A549 (cell line): Measurements from ENCODE around the gene TEC. TPM values are rescaled to one million over a fixed set of nuclear protein-coding genes. Genes with fewer than 3 reads are reported as not detected.

Experiments
- ATAC-seq, 2 experiments: fragments of 200-7000 bp in 1 of 2; fragments of >200 bp in 1 of 2; cut with Nextera tagmentation in 1 of 2; cut with Tn5 transposase in 1 of 2; 3 replicates each; pipeline versions ENCODE4 v1.8.0 to v1.9.1; 2018 to 2020; ENCODE audit warnings: mild to moderate bottlenecking in 1 of 2, moderate library complexity in 1 of 2
- CTCF ChIA-PET: fragments of 300-600 bp; sonication (Branson Sonifier 250); formaldehyde crosslinking; extraction: SDS; loops from one replicate; lab custom pipeline; 2021; ENCODE audit warnings: antibody characterized with exemption, inconsistent platforms; lab: Yijun Ruan, JAX
- POLR2A ChIA-PET: fragments of 350-600 bp; formaldehyde crosslinking; extraction: SDS; loops from one replicate; lab custom pipeline; 2021; ENCODE audit warnings: antibody characterized with exemption, inconsistent platforms; lab: Yijun Ruan, JAX
- DNase-seq, 2 experiments: peaks; one replicate each; pipeline versions ENCODE4 v3.0.0 to v3.0.0-alpha.2; 2011 to 2016; ENCODE audit warnings: low read depth in 1 of 2, low spot score in 1 of 2
- FAIRE-seq: peaks from 2 replicates; lab custom pipeline; 2011; peaks lifted over from hg19 to GRCh38; lab: Jason Lieb, UNC
- H3K27ac ChIP-seq, 2 experiments: fragments of >200 bp; sonication (Bioruptor Twin); formaldehyde crosslinking; 3 replicates each; pipeline ENCODE4 v1.5.1; 2016 to 2017
- H3K4me1 ChIP-seq: fragments of >200 bp; sonication (Bioruptor Twin); formaldehyde crosslinking; 3 replicates; pipeline ENCODE4 v1.6.1; 2016
- H3K4me2 ChIP-seq: fragments of >200 bp; sonication (Bioruptor Twin); formaldehyde crosslinking; 3 replicates; pipeline ENCODE4 v1.6.1; 2016
- H3K4me3 ChIP-seq: fragments of >200 bp; sonication (Bioruptor Twin); formaldehyde crosslinking; 3 replicates; pipeline ENCODE4 v1.5.1; 2016
- H3K9me3 ChIP-seq: fragments of >200 bp; sonication (Bioruptor Twin); formaldehyde crosslinking; 3 replicates; pipeline ENCODE4 v1.6.1; 2016
- BHLHE40 ChIP-seq: IDR thresholded peaks from 2 replicates; pipeline ENCODE4 v1.6.1; 2012; ENCODE audit warnings: low read depth, low read length, inconsistent platforms
- CHD4 ChIP-seq: fragments of 200-600 bp; sonication (generic); IDR thresholded peaks from 2 replicates; pipeline ENCODE4 v1.6.1; 2016; ENCODE audit warnings: antibody characterized with exemption, mild to moderate bottlenecking, borderline replicate concordance
- EHF ChIP-seq: fragments of 250-450 bp; sonication (Bioruptor Pico); IDR thresholded peaks from 2 replicates; pipeline ENCODE4 v1.5.0; 2020; ENCODE audit warnings: mild to moderate bottlenecking
- EHMT2 ChIP-seq: fragments of 200-600 bp; sonication (generic); IDR thresholded peaks from 2 replicates; pipeline ENCODE4 v1.6.1; 2016; ENCODE audit warnings: antibody characterized with exemption, low read depth, mild to moderate bottlenecking, moderate library complexity
- FOSL2 ChIP-seq, 2 experiments: fragments of 450-650 bp in 1 of 2; fragments of >200 bp in 1 of 2; sonication (Bioruptor Twin) in 1 of 2; formaldehyde crosslinking; IDR thresholded peaks; 2 replicates each; pipeline versions ENCODE4 v1.5.0 to v1.6.1; 2016 to 2020; ENCODE audit warnings: mild to moderate bottlenecking in 1 of 2, moderate library complexity in 1 of 2
- GATA3 ChIP-seq: IDR thresholded peaks from 2 replicates; pipeline ENCODE4 v1.6.1; 2012; ENCODE audit warnings: borderline replicate concordance
- HOXA7 ChIP-seq: fragments of 250-450 bp; sonication (Bioruptor Pico); IDR thresholded peaks from 2 replicates; pipeline ENCODE4 v1.5.0; 2020; ENCODE audit warnings: mild to moderate bottlenecking, moderate library complexity
- HOXB5 ChIP-seq: fragments of 250-450 bp; sonication (Bioruptor Pico); IDR thresholded peaks from 2 replicates; pipeline ENCODE4 v1.5.0; 2020; ENCODE audit warnings: mild to moderate bottlenecking, moderate library complexity
- JUNB ChIP-seq: fragments of >200 bp; sonication (Bioruptor Twin); formaldehyde crosslinking; IDR thresholded peaks from 2 replicates; pipeline ENCODE4 v1.6.1; 2016
- NPAS2 ChIP-seq: fragments of 250-450 bp; sonication (Bioruptor Pico); IDR thresholded peaks from 2 replicates; pipeline ENCODE4 v1.8.0; 2022; ENCODE audit warnings: mild to moderate bottlenecking, moderate library complexity, borderline replicate concordance
- RCOR1 ChIP-seq: fragments of 150-350 bp; IDR thresholded peaks from 2 replicates; pipeline ENCODE4 v1.6.1; 2014; ENCODE audit warnings: antibody characterized with exemption, low read length, low read depth
- TFCP2L1 ChIP-seq: fragments of 250-450 bp; sonication (Bioruptor Pico); IDR thresholded peaks from 2 replicates; pipeline ENCODE4 v1.5.0; 2021; ENCODE audit warnings: mild to moderate bottlenecking
- TP53 ChIP-seq: fragments of 250-450 bp; sonication (Bioruptor Pico); IDR thresholded peaks from 2 replicates; pipeline ENCODE4 v1.5.0; 2021; ENCODE audit warnings: mild to moderate bottlenecking, moderate library complexity
- ZFP36 ChIP-seq: fragments of 450-650 bp; IDR thresholded peaks from 2 replicates; pipeline ENCODE4 v1.6.1; 2014; ENCODE audit warnings: borderline replicate concordance; ENCODE audit not compliant: partially characterized antibody
- ZSCAN20 ChIP-seq: fragments of 250-450 bp; sonication (Bioruptor Pico); IDR thresholded peaks from 2 replicates; pipeline ENCODE4 v1.8.0; 2022; ENCODE audit warnings: mild to moderate bottlenecking, moderate library complexity
- WGBS: methylation state at CpG from one replicate; pipeline ENCODE4 v1.1.6; 2017; ENCODE audit errors: missing lambda C conversion rate; 5-methylcytosine and 5-hydroxymethylcytosine counted together
- polyA plus RNA-seq, 4 experiments: library from polyadenylated mRNA; depleted of rRNA in 3 of 4; stranded (reverse); fragments of >200 nt; fragmentation: RNase III in 1 of 4; extraction: RNeasy Plus Mini Kit Qiagen cat#74134 plus additional on column Dnase treatment in 1 of 4; gene quantifications; 2 replicates in 3 of 4; 3 replicates in 1 of 4; pipeline ENCODE4 v1.2.3, GENCODE V29; 2011 to 2017
- TF ChIP-seq, protein P1 (sequence below): IDR thresholded peaks from 2 replicates; pipeline ENCODE4 v1.6.1; 2012; ENCODE audit warnings: low read depth, borderline replicate concordance
- TF ChIP-seq, protein P2 (sequence below): fragments of 450-650 bp; IDR thresholded peaks from 2 replicates; pipeline ENCODE4 v1.6.1; 2014; ENCODE audit warnings: antibody characterized with exemption
- TF ChIP-seq, protein P3 (sequence below): IDR thresholded peaks from 2 replicates; pipeline ENCODE4 v1.6.1; 2012
- TF ChIP-seq, protein P4 (sequence below): IDR thresholded peaks from 2 replicates; pipeline ENCODE4 v1.6.1; 2012
- TF ChIP-seq, protein P5 (sequence below): fragments of 150-350 bp; IDR thresholded peaks from 2 replicates; pipeline ENCODE4 v1.6.1; 2014; ENCODE audit warnings: low read depth, mild to moderate bottlenecking, low read length
- TF ChIP-seq, protein P6 (sequence below): fragments of 200-600 bp; sonication (generic); IDR thresholded peaks from 2 replicates; pipeline ENCODE4 v1.6.1; 2016; ENCODE audit warnings: antibody characterized with exemption, mild to moderate bottlenecking, moderate library complexity
- TF ChIP-seq, protein P7 (sequence below): fragments of 250-450 bp; sonication (Bioruptor Pico); IDR thresholded peaks from 2 replicates; pipeline ENCODE4 v1.5.0; 2020; ENCODE audit warnings: low read depth, mild to moderate bottlenecking, moderate library complexity

The TEC gene
- polyA plus RNA-seq, 2 of the 4 experiments (the other 2 are of a cell fraction) = 1.2 to 1.6 TPM

DNA sequence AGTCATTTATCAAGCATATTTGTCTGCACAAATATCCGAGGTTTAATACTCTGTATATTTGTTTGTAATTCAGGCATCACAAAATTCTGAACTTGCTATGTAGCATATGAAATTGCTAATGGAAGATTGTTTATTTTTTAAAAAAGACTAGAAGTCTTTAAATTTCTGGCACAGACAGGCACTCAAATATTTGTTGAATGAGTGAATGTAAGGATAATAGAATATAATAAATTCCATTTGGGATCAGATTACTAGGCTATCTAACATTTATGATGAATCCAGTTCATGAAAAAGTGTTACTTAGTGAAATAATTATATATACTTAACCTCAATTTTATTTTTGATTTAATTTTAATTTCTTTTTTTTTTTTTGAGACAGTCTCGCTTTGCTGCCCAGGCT, 30.4 kb upstream of the TEC start:
- WGBS = 43% methylated on average over 2 of the region's 2 CpGs
- H3K27ac ChIP-seq = no peak overlapping the region

DNA sequence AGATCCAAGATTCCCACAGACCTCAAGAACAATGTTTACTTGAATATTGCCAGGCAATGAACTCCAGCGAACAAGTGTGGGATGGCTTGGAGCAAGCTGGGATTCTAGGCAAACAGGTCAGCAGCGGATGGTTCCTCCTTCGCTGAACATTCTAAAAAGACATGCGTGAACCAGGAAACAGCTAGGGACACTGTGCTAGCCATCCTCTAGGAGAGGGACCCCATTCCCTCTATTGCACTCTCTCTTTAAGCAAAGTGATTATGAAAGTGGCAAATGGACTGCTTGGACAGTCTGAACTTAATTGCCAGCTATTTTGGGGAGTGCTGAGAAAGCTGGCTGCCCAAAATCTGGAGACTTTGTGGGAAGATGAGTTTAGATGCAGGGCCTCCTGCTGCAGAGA, 29.9 kb upstream of the TEC start:
- ChIA-PET POLR2A (no interaction called here), CTCF (interaction anchor here (1.0 to 1.3 kb wide), 2 partner anchors 18 to 24 kb away, joined by 3 to 4 read pairs; no protein-coding TSS in a partner anchor)
- TF ChIP-seq, protein P1, sequence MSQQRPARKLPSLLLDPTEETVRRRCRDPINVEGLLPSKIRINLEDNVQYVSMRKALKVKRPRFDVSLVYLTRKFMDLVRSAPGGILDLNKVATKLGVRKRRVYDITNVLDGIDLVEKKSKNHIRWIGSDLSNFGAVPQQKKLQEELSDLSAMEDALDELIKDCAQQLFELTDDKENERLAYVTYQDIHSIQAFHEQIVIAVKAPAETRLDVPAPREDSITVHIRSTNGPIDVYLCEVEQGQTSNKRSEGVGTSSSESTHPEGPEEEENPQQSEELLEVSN = no peak
- TF ChIP-seq, protein P2, sequence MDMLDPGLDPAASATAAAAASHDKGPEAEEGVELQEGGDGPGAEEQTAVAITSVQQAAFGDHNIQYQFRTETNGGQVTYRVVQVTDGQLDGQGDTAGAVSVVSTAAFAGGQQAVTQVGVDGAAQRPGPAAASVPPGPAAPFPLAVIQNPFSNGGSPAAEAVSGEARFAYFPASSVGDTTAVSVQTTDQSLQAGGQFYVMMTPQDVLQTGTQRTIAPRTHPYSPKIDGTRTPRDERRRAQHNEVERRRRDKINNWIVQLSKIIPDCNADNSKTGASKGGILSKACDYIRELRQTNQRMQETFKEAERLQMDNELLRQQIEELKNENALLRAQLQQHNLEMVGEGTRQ = no peak
- no peak for TF ChIP-seq BHLHE40
- no peak for TF ChIP-seq FOSL2 (IDR thresholded peaks at IDR 0.05)
- no peak for TF ChIP-seq FOSL2 (CRISPR knock-in tag; IDR thresholded peaks at IDR 0.05)
- TF ChIP-seq, protein P3, sequence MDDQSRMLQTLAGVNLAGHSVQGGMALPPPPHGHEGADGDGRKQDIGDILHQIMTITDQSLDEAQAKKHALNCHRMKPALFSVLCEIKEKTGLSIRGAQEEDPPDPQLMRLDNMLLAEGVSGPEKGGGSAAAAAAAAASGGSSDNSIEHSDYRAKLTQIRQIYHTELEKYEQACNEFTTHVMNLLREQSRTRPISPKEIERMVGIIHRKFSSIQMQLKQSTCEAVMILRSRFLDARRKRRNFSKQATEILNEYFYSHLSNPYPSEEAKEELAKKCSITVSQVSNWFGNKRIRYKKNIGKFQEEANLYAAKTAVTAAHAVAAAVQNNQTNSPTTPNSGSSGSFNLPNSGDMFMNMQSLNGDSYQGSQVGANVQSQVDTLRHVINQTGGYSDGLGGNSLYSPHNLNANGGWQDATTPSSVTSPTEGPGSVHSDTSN = no peak
- TF ChIP-seq, protein P4, sequence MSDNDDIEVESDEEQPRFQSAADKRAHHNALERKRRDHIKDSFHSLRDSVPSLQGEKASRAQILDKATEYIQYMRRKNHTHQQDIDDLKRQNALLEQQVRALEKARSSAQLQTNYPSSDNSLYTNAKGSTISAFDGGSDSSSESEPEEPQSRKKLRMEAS = no peak
- TF ChIP-seq, protein P5, sequence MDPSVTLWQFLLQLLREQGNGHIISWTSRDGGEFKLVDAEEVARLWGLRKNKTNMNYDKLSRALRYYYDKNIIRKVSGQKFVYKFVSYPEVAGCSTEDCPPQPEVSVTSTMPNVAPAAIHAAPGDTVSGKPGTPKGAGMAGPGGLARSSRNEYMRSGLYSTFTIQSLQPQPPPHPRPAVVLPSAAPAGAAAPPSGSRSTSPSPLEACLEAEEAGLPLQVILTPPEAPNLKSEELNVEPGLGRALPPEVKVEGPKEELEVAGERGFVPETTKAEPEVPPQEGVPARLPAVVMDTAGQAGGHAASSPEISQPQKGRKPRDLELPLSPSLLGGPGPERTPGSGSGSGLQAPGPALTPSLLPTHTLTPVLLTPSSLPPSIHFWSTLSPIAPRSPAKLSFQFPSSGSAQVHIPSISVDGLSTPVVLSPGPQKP = no peak
- no peak for TF ChIP-seq NPAS2 (CRISPR knock-in tag)
- TF ChIP-seq ZFP36 = no peak
- no peak for TF ChIP-seq HOXA7 (CRISPR knock-in tag)
- TF ChIP-seq, all 56 proteins: peak for 0
- H3K4me1 ChIP-seq = no peaks in the 10 kb centered on the region
- no peak overlapping the region for H3K27ac ChIP-seq
- FAIRE-seq = no peak
- no peak overlapping the region for H3K4me3 ChIP-seq
- H3K9me3 ChIP-seq = no peaks in the 10 kb centered on the region
- no peak for ATAC-seq
- DNase-seq = no peak
- 69% methylated on average over 4 of the region's 4 CpGs for WGBS
- no peak overlapping the region for H3K4me2 ChIP-seq

More for the DNA sequence above, 30.4 kb upstream of the TEC start:
- POLR2A ChIA-PET = interaction anchor here (0.5 kb wide), 1 partner anchor 41 kb away, joined by 4 read pairs; the partner anchor contains the start of gene SLAIN2
- DNase-seq (no peak), FAIRE-seq (no peak), ATAC-seq (no peak)
- Histone ChIP-seq H3K4me3 (no peak overlapping the region), H3K9me3 (no peaks in the 10 kb centered on the region), H3K4me2 (no peak overlapping the region), H3K4me1 (no peaks in the 10 kb centered on the region)
- TF ChIP-seq ZSCAN20 (CRISPR knock-in tag) (no peak), JUNB (no peak), NPAS2 (CRISPR knock-in tag) (no peak), TFCP2L1 (CRISPR knock-in tag) (no peak), FOSL2 (IDR thresholded peaks at IDR 0.05) (no peak), FOSL2 (CRISPR knock-in tag; IDR thresholded peaks at IDR 0.05) (no peak), RCOR1 (no peak), GATA3 (no peak), CHD4 (no peak), EHF (no peak), TP53 (no peak), HOXB5 (CRISPR knock-in tag) (no peak), EHMT2 (no peak)
- TF ChIP-seq, protein P2 = no peak
- TF ChIP-seq, protein P6, sequence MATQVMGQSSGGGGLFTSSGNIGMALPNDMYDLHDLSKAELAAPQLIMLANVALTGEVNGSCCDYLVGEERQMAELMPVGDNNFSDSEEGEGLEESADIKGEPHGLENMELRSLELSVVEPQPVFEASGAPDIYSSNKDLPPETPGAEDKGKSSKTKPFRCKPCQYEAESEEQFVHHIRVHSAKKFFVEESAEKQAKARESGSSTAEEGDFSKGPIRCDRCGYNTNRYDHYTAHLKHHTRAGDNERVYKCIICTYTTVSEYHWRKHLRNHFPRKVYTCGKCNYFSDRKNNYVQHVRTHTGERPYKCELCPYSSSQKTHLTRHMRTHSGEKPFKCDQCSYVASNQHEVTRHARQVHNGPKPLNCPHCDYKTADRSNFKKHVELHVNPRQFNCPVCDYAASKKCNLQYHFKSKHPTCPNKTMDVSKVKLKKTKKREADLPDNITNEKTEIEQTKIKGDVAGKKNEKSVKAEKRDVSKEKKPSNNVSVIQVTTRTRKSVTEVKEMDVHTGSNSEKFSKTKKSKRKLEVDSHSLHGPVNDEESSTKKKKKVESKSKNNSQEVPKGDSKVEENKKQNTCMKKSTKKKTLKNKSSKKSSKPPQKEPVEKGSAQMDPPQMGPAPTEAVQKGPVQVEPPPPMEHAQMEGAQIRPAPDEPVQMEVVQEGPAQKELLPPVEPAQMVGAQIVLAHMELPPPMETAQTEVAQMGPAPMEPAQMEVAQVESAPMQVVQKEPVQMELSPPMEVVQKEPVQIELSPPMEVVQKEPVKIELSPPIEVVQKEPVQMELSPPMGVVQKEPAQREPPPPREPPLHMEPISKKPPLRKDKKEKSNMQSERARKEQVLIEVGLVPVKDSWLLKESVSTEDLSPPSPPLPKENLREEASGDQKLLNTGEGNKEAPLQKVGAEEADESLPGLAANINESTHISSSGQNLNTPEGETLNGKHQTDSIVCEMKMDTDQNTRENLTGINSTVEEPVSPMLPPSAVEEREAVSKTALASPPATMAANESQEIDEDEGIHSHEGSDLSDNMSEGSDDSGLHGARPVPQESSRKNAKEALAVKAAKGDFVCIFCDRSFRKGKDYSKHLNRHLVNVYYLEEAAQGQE = no peak
- TF ChIP-seq, protein P7, sequence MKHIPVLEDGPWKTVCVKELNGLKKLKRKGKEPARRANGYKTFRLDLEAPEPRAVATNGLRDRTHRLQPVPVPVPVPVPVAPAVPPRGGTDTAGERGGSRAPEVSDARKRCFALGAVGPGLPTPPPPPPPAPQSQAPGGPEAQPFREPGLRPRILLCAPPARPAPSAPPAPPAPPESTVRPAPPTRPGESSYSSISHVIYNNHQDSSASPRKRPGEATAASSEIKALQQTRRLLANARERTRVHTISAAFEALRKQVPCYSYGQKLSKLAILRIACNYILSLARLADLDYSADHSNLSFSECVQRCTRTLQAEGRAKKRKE (CRISPR knock-in tag) = no peak
- CTCF ChIA-PET = interaction anchor here (1.3 kb wide), 1 partner anchor 25 kb away, joined by 4 read pairs; no protein-coding TSS in a partner anchor
